Colon (tissue), 2 donors: Measurements from ENCODE around the gene OLFML1.
"Not testable (repeated sequence)": the region's sequence is repeated elsewhere in the genome, so short reads cannot be mapped to it uniquely, and the experiment has no call there.

Experiments
- FAIRE-seq: peaks from 2 replicates; lab custom pipeline; 2012; peaks lifted over from hg19 to GRCh38; lab: Jason Lieb, UNC
- donor health status: control.
- donor health status: control.

OLFML1 gene

GRCh38 chr11:7512525-7513233 is 27.4 kb downstream of the OLFML1 start:
- no peak for FAIRE-seq

DNA sequence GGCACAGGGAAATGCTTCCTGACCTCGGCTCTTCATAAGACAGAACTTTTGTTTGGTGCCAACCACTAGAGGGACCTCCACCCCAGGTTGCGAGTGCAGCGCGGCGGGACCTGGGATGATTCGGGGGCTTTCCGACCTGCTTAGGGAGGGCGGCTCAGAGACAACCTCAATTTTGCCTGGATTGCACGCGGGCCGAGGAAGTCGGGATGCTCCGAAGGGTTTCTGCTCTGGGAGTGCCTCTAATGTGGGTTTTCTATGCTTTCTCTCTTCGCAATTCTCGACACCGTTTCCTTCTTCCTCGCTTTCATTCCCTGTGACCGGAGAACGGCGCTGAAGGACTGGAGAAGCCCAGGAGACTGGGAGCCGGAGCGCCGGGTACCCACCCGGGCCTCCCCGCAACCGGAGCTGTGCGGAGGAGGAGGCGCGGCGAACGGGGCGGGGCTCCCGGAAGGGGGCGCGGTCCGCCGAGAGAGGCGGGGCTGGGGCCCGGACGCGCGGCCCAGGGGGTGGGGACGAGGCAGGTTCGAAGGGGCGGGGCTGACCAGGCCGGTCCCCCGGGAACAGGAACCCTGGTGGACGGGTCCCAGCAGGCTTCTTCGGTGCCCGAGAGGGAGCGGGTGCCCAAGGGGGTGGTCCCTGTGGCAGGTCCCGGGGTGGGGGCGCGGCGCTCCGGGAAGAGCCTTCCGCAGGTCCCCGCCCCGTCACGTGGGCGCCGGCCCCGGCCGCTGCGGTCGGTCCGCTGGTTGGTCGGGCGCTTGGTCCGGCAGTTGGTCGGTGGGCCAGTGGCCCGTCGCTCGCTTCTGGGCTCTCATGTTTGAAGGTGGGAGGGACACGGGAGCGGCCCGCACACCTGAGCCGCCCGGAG is 28.2 kb downstream of the OLFML1 start, which contains the start of gene PPFIBP2:
TSS of gene PPFIBP2 (plus strand) at position 766 of the 865 bp plus-strand sequence. CDS start 35,477 bp downstream, outside the sequence.
- no peak for FAIRE-seq

- no peak for FAIRE-seq
These were observed 28.8 kb downstream of the OLFML1 start for GRCh38 chr11:7514099-7514591.

- FAIRE-seq, result no peak
These were observed 30.2 kb downstream of the OLFML1 start for GRCh38 chr11:7515447-7515886.

GRCh38 chr11:7516475-7516874 is 31.2 kb downstream of the OLFML1 start:
- FAIRE-seq, result no peak

GRCh38 chr11:7517743-7518142 is 32.4 kb downstream of the OLFML1 start:
- not testable (repeated sequence) for FAIRE-seq

DNA sequence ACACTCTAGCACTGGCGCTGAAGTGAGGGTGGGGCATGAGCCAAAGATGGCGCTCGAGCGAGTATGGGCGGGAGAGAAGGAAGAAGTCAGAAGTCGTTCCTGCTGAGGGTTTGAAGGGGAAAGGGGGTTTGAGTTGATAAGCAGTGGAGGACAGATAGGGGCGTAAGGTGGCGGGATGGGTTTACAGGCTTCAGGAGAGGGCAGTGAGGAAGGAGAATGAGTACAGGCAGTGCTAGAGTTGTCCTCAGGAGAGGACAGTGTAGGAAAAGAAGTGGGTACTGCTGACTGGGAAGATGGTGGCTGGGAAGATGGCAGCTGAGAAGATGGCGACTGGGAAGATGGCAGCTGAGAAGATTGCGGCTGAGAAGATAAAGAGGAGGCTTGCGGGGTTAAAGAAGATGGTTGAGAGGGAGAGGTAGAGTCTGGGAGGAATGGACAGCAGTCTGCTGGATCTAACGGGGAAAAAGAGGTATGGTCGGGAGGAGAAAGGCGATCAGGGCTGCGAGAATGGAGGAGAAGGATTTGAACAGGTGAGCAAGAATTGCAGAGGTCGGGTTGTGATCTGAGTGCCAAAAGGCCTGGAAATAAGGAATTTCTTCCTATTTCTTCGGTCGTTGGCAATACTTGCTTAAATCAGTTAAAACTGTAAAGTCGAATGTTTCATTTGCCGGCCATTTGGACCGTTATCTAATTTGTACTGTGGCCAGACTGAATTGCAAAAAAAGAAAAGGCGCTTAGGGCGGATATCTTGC is 33.7 kb downstream of the OLFML1 start:
- no peak for FAIRE-seq

- FAIRE-seq, result no peak
These were observed 35.0 kb downstream of the OLFML1 start for GRCh38 chr11:7520011-7520942.

GRCh38 chr11:7520981-7521487 is 35.7 kb downstream of the OLFML1 start:
- no peak for FAIRE-seq

GRCh38 chr11:7522121-7522520 is 36.8 kb downstream of the OLFML1 start:
- FAIRE-seq, result no peak

GRCh38 chr11:7522546-7522945 is 37.2 kb downstream of the OLFML1 start:
- FAIRE-seq, result no peak

DNA sequence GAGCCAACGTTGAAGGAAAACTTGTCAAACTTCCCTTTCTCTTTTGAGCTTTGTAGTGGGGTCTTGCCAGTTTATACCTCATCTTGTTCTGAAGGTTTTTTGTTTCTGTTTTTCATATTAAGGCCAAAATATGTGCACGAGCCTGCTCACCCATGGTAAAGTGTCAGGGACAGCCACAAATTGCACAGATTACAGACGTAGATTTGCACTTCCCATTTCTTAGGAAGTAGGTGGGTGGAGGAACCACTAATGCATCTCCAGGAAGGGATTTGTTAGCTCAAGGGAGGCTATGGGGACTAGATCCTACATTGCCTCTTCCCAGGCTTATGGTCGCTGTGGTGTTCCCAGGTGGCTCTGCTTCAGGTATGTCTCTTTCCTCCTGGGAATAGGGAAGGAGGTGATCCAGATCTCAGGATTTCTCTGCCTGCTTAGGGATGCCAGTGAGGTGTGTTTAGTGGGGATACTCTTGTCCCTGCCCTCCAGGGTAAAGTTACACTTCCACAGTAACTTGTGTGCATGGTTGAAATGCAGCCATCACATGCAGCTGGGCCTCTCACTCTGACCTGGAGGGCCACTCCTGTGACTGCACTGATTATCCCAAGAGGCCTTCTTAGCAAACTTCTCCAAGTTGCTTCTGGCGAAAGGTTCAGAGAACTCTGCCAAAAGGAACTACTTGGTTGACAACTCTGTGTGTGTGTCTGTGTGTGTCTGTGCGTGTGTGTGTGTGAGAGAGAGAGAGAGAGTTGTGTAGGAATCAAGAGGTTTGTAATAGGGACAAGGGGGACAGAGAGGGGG is 38.3 kb downstream of the OLFML1 start:
- no peak for FAIRE-seq

GRCh38 chr11:7524462-7525235 is 39.3 kb downstream of the OLFML1 start:
- FAIRE-seq, result no peak

DNA sequence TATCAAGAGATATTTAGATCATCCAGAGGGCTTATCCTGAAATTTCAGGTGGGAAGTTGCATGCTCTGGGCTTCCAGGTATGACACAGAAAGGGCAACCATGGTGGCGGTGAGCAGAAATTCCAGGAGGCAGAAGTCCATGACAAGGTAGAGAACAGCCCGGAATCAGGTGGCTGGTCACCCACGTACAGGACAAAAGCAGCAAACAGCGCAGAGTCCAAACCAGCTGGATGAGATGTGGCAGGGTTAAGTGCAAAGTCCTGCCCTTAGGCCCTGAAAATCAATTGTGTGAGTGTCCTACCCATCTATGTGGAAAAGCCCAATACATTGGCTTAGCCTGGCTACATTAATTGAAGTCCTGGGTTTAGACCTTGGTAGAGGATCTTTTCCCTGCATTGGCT is 40.1 kb downstream of the OLFML1 start:
- no peak for FAIRE-seq

DNA sequence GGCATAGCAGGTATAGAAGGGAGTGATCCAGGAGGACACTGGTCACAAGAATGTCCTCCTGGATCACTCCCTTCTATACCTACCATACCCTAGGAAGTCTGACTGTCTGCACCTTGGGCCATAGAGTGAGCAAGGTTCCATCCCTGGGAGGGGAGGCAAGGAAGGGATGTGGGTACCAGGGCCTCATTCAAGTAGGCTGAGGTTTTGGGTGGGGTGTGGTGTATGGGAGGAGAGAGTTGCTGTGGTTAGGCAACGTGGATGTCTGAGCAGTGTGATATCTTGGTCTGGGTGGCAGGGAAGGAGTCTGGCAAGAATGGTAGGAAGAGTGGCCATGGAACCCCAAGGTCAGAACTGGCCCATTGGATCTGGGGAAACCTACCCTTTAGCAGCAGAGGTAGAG is 41.7 kb downstream of the OLFML1 start:
- no peak for FAIRE-seq

GRCh38 chr11:7528514-7529049 is 43.3 kb downstream of the OLFML1 start:
- no peak for FAIRE-seq

GRCh38 chr11:7530013-7530640 is 44.8 kb downstream of the OLFML1 start:
- FAIRE-seq, result no peak

DNA sequence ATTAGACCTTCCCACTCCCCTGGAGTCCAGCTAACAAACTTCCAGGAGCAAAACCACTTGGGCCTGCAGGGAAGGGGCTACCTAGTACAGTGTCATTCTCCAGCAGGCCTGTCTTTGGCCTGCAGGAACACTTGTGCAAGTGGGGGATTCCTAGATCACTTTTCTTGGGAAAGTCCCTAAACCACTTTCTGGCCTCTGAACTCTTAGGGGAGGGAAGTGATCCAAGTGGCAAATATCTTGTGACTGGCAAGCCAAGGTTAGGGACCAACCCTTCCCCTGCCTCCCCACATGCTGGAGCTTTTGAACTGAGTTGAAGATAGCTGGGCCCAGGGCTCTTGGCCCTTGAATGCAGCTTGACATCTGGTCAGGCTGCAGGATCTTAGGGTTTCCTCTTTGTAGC is 45.7 kb downstream of the OLFML1 start:
- no peak for FAIRE-seq
